GM23248 (cell line): ENCODE measurements around the gene DOC2B.

Experiments used
- EZH2 ChIP-seq: fragments of 200-600 bp; sonication (generic); IDR thresholded peaks from 2 replicates; pipeline ENCODE4 v1.6.1; 2018; ENCODE audit warnings: antibody characterized with exemption, mild to moderate bottlenecking; ENCODE audit not compliant: insufficient read depth, poor library complexity, severe bottlenecking
- EZH2phosphoT487 ChIP-seq: fragments of 200-600 bp; sonication (generic); IDR thresholded peaks from 2 replicates; pipeline ENCODE4 v1.6.1; 2018; ENCODE audit warnings: antibody characterized with exemption, moderate library complexity, mild to moderate bottlenecking, low read depth; ENCODE audit not compliant: insufficient read depth

- TF ChIP-seq EZH2 (no peak), EZH2phosphoT487 (no peak)
Measured at GRCh38 chr17:219696-220095, 38.2 kb upstream of the DOC2B start.
